H9 (cell line): Measurements from ENCODE around the gene PLA2G5. TPM values are rescaled to one million over a fixed set of nuclear protein-coding genes. Genes with fewer than 3 reads are reported as not detected.

Experiments
- DNase-seq: peaks from one replicate; pipeline ENCODE4 v3.0.0-alpha.2; 2017
- H2AFZ ChIP-seq: one replicate; pipeline ENCODE4 v1.6.1; 2013; ENCODE audit warnings: mild to moderate bottlenecking, low read length, control low read depth, moderate library complexity
- H2AK5ac ChIP-seq: 2 replicates; pipeline ENCODE4 v1.6.1; 2013; ENCODE audit warnings: low read length, control low read depth, mixed read lengths; ENCODE audit not compliant: insufficient read length
- H2BK120ac ChIP-seq: one replicate; pipeline ENCODE4 v1.6.1; 2013; ENCODE audit warnings: low read depth, mild to moderate bottlenecking, low read length, control low read depth, inconsistent platforms; ENCODE audit not compliant: poor library complexity, severe bottlenecking
- H2BK12ac ChIP-seq: 2 replicates; pipeline ENCODE4 v1.6.1; 2013; ENCODE audit warnings: low read length, control low read depth, mixed read lengths, low read depth; ENCODE audit not compliant: insufficient read length
- H2BK15ac ChIP-seq: 2 replicates; pipeline ENCODE4 v1.6.1; 2013; ENCODE audit warnings: low read depth, low read length, control low read depth
- H2BK20ac ChIP-seq: one replicate; pipeline ENCODE4 v1.6.1; 2013; ENCODE audit warnings: low read depth, mild to moderate bottlenecking, low read length, control low read depth, inconsistent platforms; ENCODE audit not compliant: poor library complexity, severe bottlenecking
- H2BK5ac ChIP-seq: 2 replicates; pipeline ENCODE4 v1.6.1; 2013; ENCODE audit warnings: low read length, control low read depth, mixed read lengths; ENCODE audit not compliant: insufficient read length
- H3K14ac ChIP-seq: 2 replicates; pipeline ENCODE4 v1.6.1; 2013; ENCODE audit warnings: low read length, control low read depth; ENCODE audit not compliant: insufficient read depth
- H3K18ac ChIP-seq: 2 replicates; pipeline ENCODE4 v1.6.1; 2013; ENCODE audit warnings: low read depth, mild to moderate bottlenecking, mixed read lengths, low read length, control low read depth; ENCODE audit not compliant: insufficient read length
- H3K23ac ChIP-seq: 2 replicates; pipeline ENCODE4 v1.6.1; 2013; ENCODE audit warnings: low read length, control low read depth, mixed read lengths, low read depth; ENCODE audit not compliant: insufficient read length
- H3K23me2 ChIP-seq: 2 replicates; pipeline ENCODE4 v1.6.1; 2013; ENCODE audit warnings: low read depth, mild to moderate bottlenecking, mixed read lengths, low read length, control low read depth; ENCODE audit not compliant: insufficient read length, poor library complexity, severe bottlenecking
- H3K27ac ChIP-seq: 2 replicates; pipeline ENCODE4 v1.5.1; 2013; ENCODE audit warnings: low read length, control low read depth, mixed read lengths, low read depth; ENCODE audit not compliant: insufficient read length
- H3K27me3 ChIP-seq: 2 replicates; pipeline ENCODE4 v1.6.1; 2013; ENCODE audit warnings: low read length, control low read depth, inconsistent platforms; ENCODE audit not compliant: insufficient read depth
- H3K4ac ChIP-seq: 2 replicates; pipeline ENCODE4 v1.6.1; 2013; ENCODE audit warnings: low read depth, mild to moderate bottlenecking, control low read depth, inconsistent platforms, low read length, moderate library complexity
- H3K4me1 ChIP-seq: 2 replicates; pipeline ENCODE4 v1.6.1; 2013; ENCODE audit warnings: low read length, control low read depth, inconsistent platforms; ENCODE audit not compliant: insufficient read depth
- H3K4me2 ChIP-seq: 2 replicates; pipeline ENCODE4 v1.6.1; 2013; ENCODE audit warnings: low read length, control low read depth, mixed read lengths; ENCODE audit not compliant: insufficient read length, insufficient read depth
- H3K56ac ChIP-seq: 2 replicates; pipeline ENCODE4 v1.6.1; 2013; ENCODE audit warnings: low read depth, mild to moderate bottlenecking, mixed read lengths, low read length, control low read depth; ENCODE audit not compliant: insufficient read length
- H3K79me1 ChIP-seq: 2 replicates; pipeline ENCODE4 v1.6.1; 2013; ENCODE audit warnings: low read depth, mild to moderate bottlenecking, moderate library complexity, low read length, control low read depth, inconsistent platforms; ENCODE audit not compliant: insufficient read depth, poor library complexity, severe bottlenecking
- H3K79me2 ChIP-seq: 2 replicates; pipeline ENCODE4 v1.6.1; 2013; ENCODE audit warnings: low read length, control low read depth, inconsistent platforms; ENCODE audit not compliant: insufficient read depth
- H3K9ac ChIP-seq: 2 replicates; pipeline ENCODE4 v1.6.1; 2013; ENCODE audit warnings: low read length, control low read depth, mixed read lengths; ENCODE audit not compliant: insufficient read length; ENCODE audit errors: extremely low read depth
- H3K9me3 ChIP-seq: one replicate; pipeline ENCODE4 v1.6.1; 2013; ENCODE audit warnings: low read depth, low read length, inconsistent platforms; ENCODE audit not compliant: control insufficient read depth
- H3T11ph ChIP-seq: one replicate; pipeline ENCODE4 v1.6.1; 2013; ENCODE audit warnings: mild to moderate bottlenecking, low read length, control low read depth, inconsistent platforms
- H4K20me1 ChIP-seq: one replicate; pipeline ENCODE4 v1.6.1; 2013; ENCODE audit not compliant: control insufficient read depth, insufficient read length, insufficient read depth
- H4K5ac ChIP-seq: 2 replicates; pipeline ENCODE4 v1.6.1; 2013; ENCODE audit warnings: low read depth, mild to moderate bottlenecking, mixed read lengths, low read length, control low read depth; ENCODE audit not compliant: insufficient read length
- H4K8ac ChIP-seq: replicated peaks from 2 replicates; pipeline ENCODE4 v1.6.1; 2013; ENCODE audit warnings: low read length, control low read depth, mixed read lengths, low read depth; ENCODE audit not compliant: insufficient read length
- H4K91ac ChIP-seq: 2 replicates; pipeline ENCODE4 v1.6.1; 2013; ENCODE audit warnings: low read depth, mild to moderate bottlenecking, moderate library complexity, mixed read lengths, low read length, control low read depth; ENCODE audit not compliant: insufficient read length
- H3K27ac Mint-ChIP-seq, 3 experiments: 2 replicates in 2 of 3; 3 replicates in 1 of 3; pipeline ENCODE4 v1.8.0; 2020 to 2021; ENCODE audit warnings: mixed read lengths in 3 of 3, mild to moderate bottlenecking in 1 of 3, moderate library complexity in 1 of 3
- H3K27me3 Mint-ChIP-seq: 2 replicates; pipeline ENCODE4 v1.8.0; 2021; ENCODE audit warnings: low read depth, mild to moderate bottlenecking, moderate library complexity, mixed read lengths
- H3K36me3 Mint-ChIP-seq, 3 experiments: 2 replicates in 2 of 3; 3 replicates in 1 of 3; pipeline ENCODE4 v1.8.0; 2020 to 2021; ENCODE audit warnings: low read depth in 3 of 3, mixed read lengths in 3 of 3; ENCODE audit not compliant: insufficient read depth in 1 of 3
- H3K4me1 Mint-ChIP-seq, 2 experiments: 2 replicates each; pipeline ENCODE4 v1.8.0; 2020; ENCODE audit warnings: mixed read lengths in 2 of 2
- H3K4me3 Mint-ChIP-seq, 2 experiments: 2 replicates in 1 of 2; 3 replicates in 1 of 2; pipeline ENCODE4 v1.8.0; 2020 to 2021; ENCODE audit warnings: mild to moderate bottlenecking in 2 of 2, mixed read lengths in 2 of 2, moderate library complexity in 1 of 2
- H3K9me3 Mint-ChIP-seq, 2 experiments: 2 replicates in 1 of 2; 3 replicates in 1 of 2; pipeline ENCODE4 v1.8.0; 2020; ENCODE audit warnings: mild to moderate bottlenecking in 2 of 2, mixed read lengths in 2 of 2, moderate library complexity in 1 of 2
- CTCF ChIP-seq: fragments of 200-600 bp; sonication (generic); conservative IDR thresholded peaks from 3 replicates; pipeline ENCODE4 v1.8.0; 2021; ENCODE audit warnings: antibody characterized with exemption, mild to moderate bottlenecking
- WGBS: extraction: QIAGEN DNeasy Blood & Tissue Kit; methylation state at CpG from one replicate; pipeline ENCODE4 v1.1.7; 2013; ENCODE audit warnings: missing lambda C conversion rate, low lambda C conversion rate, mixed read lengths; ENCODE audit not compliant: insufficient read length; ENCODE audit errors: extremely low coverage; 5-methylcytosine and 5-hydroxymethylcytosine counted together
- total RNA-seq: library from RNA; stranded (reverse); gene quantifications from 2 replicates; pipeline ENCODE4 v1.2.1, GENCODE V29; 2021

Gene PLA2G5
- total RNA-seq, 1 experiment from 2014 or later, result not detected

- H3K4me3 Mint-ChIP-seq, result no peak overlapping the region
- H3K9ac ChIP-seq, result no peak overlapping the region
- H3K79me2 ChIP-seq, result no peaks in the 10 kb centered on the region
- H3K4me1 ChIP-seq, result no peaks in the 10 kb centered on the region; the same call in 1 of the 2 replicates
- H2BK20ac ChIP-seq, result no peak overlapping the region
- no peaks in the 10 kb centered on the region for H4K20me1 ChIP-seq
- no peaks in the 10 kb centered on the region for H3K27me3 ChIP-seq
- no peaks in the 10 kb centered on the region for H3K23me2 ChIP-seq
- no peaks in the 10 kb centered on the region for H3K79me1 ChIP-seq
- H3K9me3 ChIP-seq, result no peaks in the 10 kb centered on the region
- no peak overlapping the region for H2AK5ac ChIP-seq
- no peak overlapping the region for H3K27ac ChIP-seq
- H2BK5ac ChIP-seq, result no peak overlapping the region
- H2AFZ ChIP-seq, result no peak overlapping the region
- H3K9me3 Mint-ChIP-seq, result peaks cover 11 to 21% of the 10 kb centered on the region in 2 experiments
- DNase-seq, result no peak
- H2BK12ac ChIP-seq, result no peak overlapping the region
- no CpG with 5 or more reads among the region's 2 CpGs for WGBS
- no peak overlapping the region for H4K8ac ChIP-seq
- no peak for TF ChIP-seq CTCF
- no peak overlapping the region for H3K14ac ChIP-seq
- no peak overlapping the region for H3K56ac ChIP-seq
- no peak overlapping the region for H2BK15ac ChIP-seq
- no peak overlapping the region for H3K4ac ChIP-seq
- peaks cover 2 to 8% (median 5%) of the 10 kb centered on the region in 3 experiments for H3K36me3 Mint-ChIP-seq
- no peak overlapping the region for H3K23ac ChIP-seq
- H4K91ac ChIP-seq, result no peak overlapping the region
- H3K27me3 Mint-ChIP-seq, result peaks cover 19% of the 10 kb centered on the region
- no peak overlapping the region for H3K27ac Mint-ChIP-seq
- peaks cover 0 to 7% of the 10 kb centered on the region in 2 experiments; a peak in 3 of 4 replicates for H3K4me1 Mint-ChIP-seq
- H3T11ph ChIP-seq, result no peak overlapping the region
- H2BK120ac ChIP-seq, result no peak overlapping the region
- H3K4me2 ChIP-seq, result no peak overlapping the region
- H4K5ac ChIP-seq, result no peak overlapping the region
- no peak overlapping the region for H3K18ac ChIP-seq
Observed at GRCh38 chr1:20031836-20032235, 38.2 kb upstream of the PLA2G5 start.
